KMS-11 (cell line): ENCODE data around the gene SHH.

Source experiments
- H2AFZ ChIP-seq: fragments of 200-600 bp; sonication (generic); 2 replicates; pipeline ENCODE4 v1.6.1; 2016; ENCODE audit warnings: antibody characterized with exemption, mixed run types, low read depth
- H3K27ac ChIP-seq: fragments of 200-600 bp; sonication (generic); 2 replicates; pipeline ENCODE4 v1.6.1; 2016; ENCODE audit warnings: mild to moderate bottlenecking, mixed run types
- H3K27me3 ChIP-seq: fragments of 200-600 bp; sonication (generic); 2 replicates; pipeline ENCODE4 v1.6.1; 2017; ENCODE audit warnings: mild to moderate bottlenecking, low read depth, mixed run types, moderate library complexity; ENCODE audit not compliant: insufficient read depth
- H3K36me3 ChIP-seq: fragments of 200-600 bp; sonication (generic); 2 replicates; pipeline ENCODE4 v1.6.1; 2017; ENCODE audit warnings: mild to moderate bottlenecking, mixed run types; ENCODE audit not compliant: insufficient read depth
- H3K4me1 ChIP-seq: fragments of 200-600 bp; sonication (generic); 2 replicates; pipeline ENCODE4 v1.6.1; 2016; ENCODE audit warnings: mild to moderate bottlenecking, low read depth, mixed run types; ENCODE audit not compliant: poor library complexity, severe bottlenecking
- H3K4me2 ChIP-seq: fragments of 200-600 bp; sonication (generic); 2 replicates; pipeline ENCODE4 v1.7.0; 2016; ENCODE audit warnings: mild to moderate bottlenecking, mixed run types
- H3K4me3 ChIP-seq: fragments of 200-600 bp; sonication (generic); IDR thresholded peaks from 2 replicates; pipeline ENCODE4 v1.6.1; 2017; ENCODE audit warnings: low read depth, low read length, mixed read lengths; ENCODE audit not compliant: insufficient read depth
- H3K79me2 ChIP-seq: fragments of 200-600 bp; sonication (generic); 2 replicates; pipeline ENCODE4 v1.6.1; 2016; ENCODE audit warnings: low read depth, mixed run types; ENCODE audit not compliant: insufficient read depth
- H3K9ac ChIP-seq: fragments of 200-600 bp; sonication (generic); 2 replicates; pipeline ENCODE4 v1.6.1; 2016; ENCODE audit warnings: mild to moderate bottlenecking, mixed run types
- H4K20me1 ChIP-seq: fragments of 200-600 bp; sonication (generic); 2 replicates; pipeline ENCODE4 v1.6.1; 2016; ENCODE audit warnings: mild to moderate bottlenecking, mixed run types; ENCODE audit not compliant: insufficient read depth
- TF ChIP-seq, protein P1 (sequence below): fragments of 200-600 bp; sonication (generic); conservative IDR thresholded peaks from 2 replicates; pipeline ENCODE4 v1.6.1; 2017; ENCODE audit warnings: low read depth, mild to moderate bottlenecking, antibody characterized with exemption, low read length, moderate library complexity, mixed read lengths

The SHH gene

DNA sequence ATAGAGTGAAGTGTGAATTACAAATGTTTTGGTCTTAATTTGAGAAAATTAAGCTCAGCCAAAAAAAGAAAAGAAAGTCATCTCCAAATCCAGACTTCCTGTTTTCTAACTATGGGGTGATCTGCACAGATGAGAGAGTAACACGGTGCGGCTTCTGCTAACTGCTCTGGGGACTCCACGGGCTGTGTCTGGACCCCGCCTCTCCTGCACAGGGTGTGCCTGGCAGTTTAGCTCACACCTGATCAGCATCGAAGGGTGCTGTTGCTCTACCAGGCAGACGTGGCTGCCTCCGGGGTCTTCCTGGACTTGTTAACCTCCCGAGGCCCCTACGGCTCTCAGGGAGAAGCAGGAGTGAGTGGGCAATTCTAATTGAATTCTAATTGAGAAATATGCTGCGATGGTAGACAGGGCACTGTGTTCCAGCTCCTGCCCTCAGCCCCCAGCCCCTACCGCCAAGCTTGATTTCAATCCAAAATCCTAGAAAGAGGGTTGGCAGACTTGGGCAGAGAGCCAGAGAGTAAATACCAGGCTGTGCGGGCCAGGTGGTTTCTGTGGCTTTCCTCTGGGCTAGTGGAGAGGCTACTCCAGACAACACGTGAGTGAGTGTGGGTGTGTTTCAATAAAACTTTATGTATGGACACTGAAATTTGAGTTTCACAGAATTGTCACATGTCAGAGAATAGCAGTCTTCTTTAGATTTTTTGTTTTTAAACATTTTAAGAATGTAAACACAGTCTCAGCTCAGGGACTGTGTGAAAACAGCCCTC is 13.4 kb downstream of the SHH start:
- H3K27me3 ChIP-seq = peaks cover 5% of the 10 kb centered on the region
- no peak overlapping the region for H3K27ac ChIP-seq
- no peak overlapping the region for H2AFZ ChIP-seq

DNA sequence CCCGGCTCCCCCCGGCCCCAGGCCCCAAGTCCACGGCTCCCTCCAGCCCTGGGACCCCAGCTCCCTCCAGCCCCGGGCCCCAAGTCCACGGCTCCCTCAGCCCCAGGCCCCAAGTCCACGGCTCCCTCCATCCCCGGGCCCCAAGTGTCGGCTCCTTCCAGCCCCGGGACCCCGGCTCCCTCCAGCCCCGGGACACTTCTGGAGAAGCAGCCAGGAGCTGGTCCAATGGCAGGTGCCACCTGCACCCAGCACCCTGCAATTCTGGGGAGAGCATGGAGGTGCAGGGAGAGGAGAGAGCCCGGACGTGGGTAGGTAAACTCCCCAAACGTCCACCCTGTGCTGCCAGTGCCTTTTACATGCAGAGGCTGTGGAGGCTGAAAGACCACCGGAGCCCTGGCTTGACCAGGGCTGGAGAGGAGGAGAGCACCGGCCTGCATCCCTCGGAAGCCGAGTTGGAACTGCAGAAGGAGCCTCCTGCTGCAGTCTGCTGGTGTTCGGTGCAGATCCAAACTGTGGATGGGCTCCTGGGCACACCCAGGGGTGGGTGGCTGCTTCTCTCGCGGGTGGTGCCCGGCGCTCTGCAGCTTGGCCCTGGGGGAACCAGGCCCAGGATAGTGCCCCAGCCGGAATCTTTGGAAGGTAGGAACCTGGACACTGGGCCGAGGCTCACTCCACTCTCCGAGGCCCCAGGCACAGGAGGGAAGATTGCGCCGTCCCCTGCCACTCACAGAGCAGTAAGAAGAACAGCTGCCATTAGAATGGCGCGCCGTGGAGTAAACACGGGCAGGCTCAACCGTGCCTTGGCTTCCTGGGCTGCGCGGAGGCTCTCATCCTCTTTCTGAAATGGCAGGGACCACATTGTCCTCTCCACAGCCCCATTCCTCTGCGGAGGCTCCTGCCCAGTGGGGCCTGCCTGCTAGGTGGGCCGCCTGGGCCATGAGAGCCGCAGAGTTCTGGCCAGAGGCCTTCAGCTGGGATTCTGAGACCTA is 14.7 kb downstream of the SHH start:
- H3K79me2 ChIP-seq = no peaks in the 10 kb centered on the region
- no peak overlapping the region for H3K9ac ChIP-seq
- H3K27me3 ChIP-seq = peaks cover 5% of the 10 kb centered on the region
- peak overlapping the region; percentile 45; the same call in 1 of the 2 replicates for H2AFZ ChIP-seq
- H3K4me1 ChIP-seq = no peaks in the 10 kb centered on the region
- TF ChIP-seq, protein P1, sequence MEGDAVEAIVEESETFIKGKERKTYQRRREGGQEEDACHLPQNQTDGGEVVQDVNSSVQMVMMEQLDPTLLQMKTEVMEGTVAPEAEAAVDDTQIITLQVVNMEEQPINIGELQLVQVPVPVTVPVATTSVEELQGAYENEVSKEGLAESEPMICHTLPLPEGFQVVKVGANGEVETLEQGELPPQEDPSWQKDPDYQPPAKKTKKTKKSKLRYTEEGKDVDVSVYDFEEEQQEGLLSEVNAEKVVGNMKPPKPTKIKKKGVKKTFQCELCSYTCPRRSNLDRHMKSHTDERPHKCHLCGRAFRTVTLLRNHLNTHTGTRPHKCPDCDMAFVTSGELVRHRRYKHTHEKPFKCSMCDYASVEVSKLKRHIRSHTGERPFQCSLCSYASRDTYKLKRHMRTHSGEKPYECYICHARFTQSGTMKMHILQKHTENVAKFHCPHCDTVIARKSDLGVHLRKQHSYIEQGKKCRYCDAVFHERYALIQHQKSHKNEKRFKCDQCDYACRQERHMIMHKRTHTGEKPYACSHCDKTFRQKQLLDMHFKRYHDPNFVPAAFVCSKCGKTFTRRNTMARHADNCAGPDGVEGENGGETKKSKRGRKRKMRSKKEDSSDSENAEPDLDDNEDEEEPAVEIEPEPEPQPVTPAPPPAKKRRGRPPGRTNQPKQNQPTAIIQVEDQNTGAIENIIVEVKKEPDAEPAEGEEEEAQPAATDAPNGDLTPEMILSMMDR = peak; percentile 59; the same call in 1 of the 2 replicates
- H3K27ac ChIP-seq = no peak overlapping the region
- H3K4me2 ChIP-seq = peak overlapping the region; percentile 44
- H4K20me1 ChIP-seq = no peaks in the 10 kb centered on the region
- H3K4me3 ChIP-seq = no peak overlapping the region
- H3K36me3 ChIP-seq = no peaks in the 10 kb centered on the region

More for the DNA sequence above, 13.4 kb downstream of the SHH start:
- TF ChIP-seq, protein P1 = no peak
- H3K4me2 ChIP-seq = no peak overlapping the region
- H3K4me1 ChIP-seq = no peaks in the 10 kb centered on the region
- no peak overlapping the region for H3K9ac ChIP-seq
- no peaks in the 10 kb centered on the region for H3K79me2 ChIP-seq
- no peaks in the 10 kb centered on the region for H4K20me1 ChIP-seq
- no peaks in the 10 kb centered on the region for H3K36me3 ChIP-seq
- no peak overlapping the region for H3K4me3 ChIP-seq

DNA sequence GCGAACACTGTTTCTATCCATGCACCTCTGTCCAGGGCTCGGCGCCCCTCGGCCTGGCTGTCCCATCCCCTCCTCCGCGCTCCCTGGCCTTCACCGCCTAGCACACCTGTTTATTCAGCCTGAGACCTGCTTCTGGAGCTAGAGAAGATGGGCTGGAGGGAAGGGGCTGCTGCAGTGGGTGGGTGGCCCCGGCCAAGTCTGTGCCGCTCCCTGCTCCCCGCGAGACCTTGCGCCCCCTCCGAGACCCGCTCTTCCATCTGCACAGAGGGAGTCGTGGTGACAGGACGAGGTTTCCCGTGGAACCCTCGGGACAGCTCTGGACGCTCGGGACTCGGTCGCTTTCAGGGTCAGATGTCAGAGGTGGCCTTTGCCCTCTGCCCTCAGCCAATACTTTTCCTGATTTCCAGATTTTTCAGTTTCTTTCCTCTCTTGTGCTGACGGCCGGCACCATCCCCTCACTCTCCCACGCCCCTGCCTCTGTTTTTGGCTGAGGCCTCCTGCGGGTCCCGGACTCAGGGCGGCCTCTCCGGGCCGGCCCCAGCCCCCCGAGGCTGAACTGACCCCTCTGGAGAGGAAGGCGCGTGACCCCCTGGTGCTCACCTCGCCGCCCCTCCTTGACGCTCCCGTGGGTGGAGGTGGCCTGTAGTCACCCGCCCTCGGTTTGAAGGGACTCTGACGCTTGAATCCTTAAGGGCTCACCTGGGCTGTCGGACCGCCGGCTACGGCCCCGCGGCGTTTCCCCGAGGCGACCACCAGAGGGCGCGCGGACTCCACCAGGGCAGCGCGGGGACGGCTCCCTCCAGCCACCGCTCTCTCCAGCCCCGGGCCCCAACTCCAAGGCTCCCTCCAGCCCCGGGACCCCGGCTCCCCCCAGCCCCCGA is 15.6 kb downstream of the SHH start:
- Histone ChIP-seq H3K4me2 (0 out of 2 replicates have a peak overlapping the region, but pooled peaks have one; percentile 44), H3K79me2 (no peaks in the 10 kb centered on the region), H3K36me3 (no peaks in the 10 kb centered on the region), H4K20me1 (no peaks in the 10 kb centered on the region), H3K27me3 (peaks cover 5% of the 10 kb centered on the region), H3K9ac (no peak overlapping the region), H3K4me1 (no peaks in the 10 kb centered on the region), H3K27ac (no peak overlapping the region), H3K4me3 (no peak overlapping the region), H2AFZ (0 out of 2 replicates have a peak overlapping the region, but pooled peaks have one; percentile 45)
- TF ChIP-seq, protein P1 = peak; percentile 70

DNA sequence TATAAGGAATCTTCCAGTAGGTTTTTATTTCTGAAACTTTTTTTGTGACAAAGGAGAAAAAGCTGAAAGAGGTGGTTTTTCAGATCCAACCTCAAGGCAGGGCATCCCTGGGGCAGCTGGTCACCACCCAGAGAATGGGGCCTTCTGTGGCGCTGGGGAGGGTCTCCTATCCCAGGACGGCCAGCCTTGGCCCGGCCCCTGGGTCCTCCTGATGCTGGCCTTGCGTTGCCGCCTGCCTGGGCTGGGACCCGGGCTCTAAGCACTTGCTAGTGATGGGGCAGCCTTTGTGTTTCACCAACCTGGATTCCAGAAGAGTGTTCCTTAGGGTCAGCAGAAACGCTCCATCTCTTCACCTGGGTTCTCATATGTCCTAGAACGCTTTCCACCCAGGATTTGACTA is 16.3 kb downstream of the SHH start:
- Histone ChIP-seq H3K4me3 (no peak overlapping the region), H3K36me3 (no peaks in the 10 kb centered on the region), H2AFZ (no peak overlapping the region), H4K20me1 (no peaks in the 10 kb centered on the region), H3K27me3 (no peaks in the 10 kb centered on the region; the same call in 1 of the 2 replicates), H3K27ac (no peak overlapping the region), H3K4me1 (no peaks in the 10 kb centered on the region), H3K9ac (no peak overlapping the region), H3K4me2 (no peak overlapping the region), H3K79me2 (no peaks in the 10 kb centered on the region)
- TF ChIP-seq, protein P1 = no peak
